Thoracic aorta endothelial cell (primary cell): Measurements from ENCODE around the gene GYPE. TPM values are rescaled to one million over a fixed set of nuclear protein-coding genes. Genes with fewer than 3 reads are reported as not detected.

Experiments used
- total RNA-seq: library from RNA; depleted of rRNA; stranded (reverse); fragments of >200 nt; gene quantifications from 2 replicates; pipeline ENCODE4 v1.2.3, GENCODE V29; 2012

GYPE gene
- total RNA-seq: 0.93 TPM in 1 of 2 replicates, not detected in the other

DNA sequence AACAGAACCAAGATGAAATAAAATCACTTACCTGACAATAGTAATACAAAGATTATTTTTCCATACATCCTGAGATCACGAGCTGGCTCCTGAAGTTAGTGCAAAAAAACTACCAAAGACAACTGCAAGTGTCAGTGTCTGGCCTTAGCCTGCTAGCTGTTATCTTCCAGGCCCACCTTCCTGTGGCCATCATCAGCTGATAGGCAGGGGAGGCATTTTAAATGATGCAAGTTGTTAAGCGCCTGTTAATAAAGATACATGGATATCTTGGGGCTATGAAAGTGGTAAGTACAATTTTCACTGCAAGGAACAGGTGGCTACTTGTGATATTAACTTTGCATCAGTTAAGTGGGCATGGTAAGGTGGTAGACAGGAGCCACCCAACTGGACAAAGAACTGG, at the start of gene GYPE:
Gene GYPE (minus strand): TSS at position 120 of the 400 bp plus-strand sequence. CDS start 52 bp downstream, at position 68.

Other genes with a start within 250 kb of the GYPE start
- under 0.01 TPM in 1 of 2 replicates, not detected in the other for gene FREM3, start 204.9 kb downstream of the GYPE start, total RNA-seq
- not detected in 2 replicates for gene GYPB, start 113.8 kb upstream of the GYPE start, total RNA-seq
- gene GYPA, start 235.2 kb upstream of the GYPE start, total RNA-seq: not detected in 2 replicates